HAP-1 (cell line): ENCODE data around the gene SEZ6L2.
"Not testable (repeated sequence)": the region's sequence is repeated elsewhere in the genome, so short reads cannot be mapped to it uniquely, and the experiment has no call there.

ENCODE experiments used
- DNase-seq, 2 experiments: peaks; one replicate each; pipeline ENCODE4 v3.0.0-alpha.2; 2016 to 2020; ENCODE audit warnings: low spot score in 2 of 2
- H3K27me3 ChIP-seq: fragments of 250-450 bp; sonication (Bioruptor Pico); 2 replicates; pipeline ENCODE4 v1.5.1; 2020; ENCODE audit warnings: low read depth, mild to moderate bottlenecking, moderate library complexity
- H3K36me3 ChIP-seq: fragments of 250-450 bp; sonication (Bioruptor Pico); replicated peaks from 2 replicates; pipeline ENCODE4 v1.5.1; 2020; ENCODE audit warnings: mild to moderate bottlenecking
- H3K4me1 ChIP-seq: fragments of 250-450 bp; sonication (Bioruptor Pico); 2 replicates; pipeline ENCODE4 v1.5.1; 2020; ENCODE audit warnings: mild to moderate bottlenecking
- H3K4me3 ChIP-seq: fragments of 250-450 bp; sonication (Bioruptor Pico); 2 replicates; pipeline ENCODE4 v1.5.1; 2020; ENCODE audit warnings: mild to moderate bottlenecking, moderate library complexity
- H3K9me3 ChIP-seq: fragments of 250-450 bp; sonication (Bioruptor Pico); 2 replicates; pipeline ENCODE4 v1.5.1; 2020; ENCODE audit warnings: mild to moderate bottlenecking, moderate library complexity
- in situ Hi-C: fragments of 300-500 bp; cut with MboI; formaldehyde crosslinking; loops from 3 replicates; pipeline ENCODE4 v1.14.3; 2020; ENCODE audit warnings: low sequenced_read_pairs, inconsistent platforms, mixed read lengths

Gene SEZ6L2

DNA sequence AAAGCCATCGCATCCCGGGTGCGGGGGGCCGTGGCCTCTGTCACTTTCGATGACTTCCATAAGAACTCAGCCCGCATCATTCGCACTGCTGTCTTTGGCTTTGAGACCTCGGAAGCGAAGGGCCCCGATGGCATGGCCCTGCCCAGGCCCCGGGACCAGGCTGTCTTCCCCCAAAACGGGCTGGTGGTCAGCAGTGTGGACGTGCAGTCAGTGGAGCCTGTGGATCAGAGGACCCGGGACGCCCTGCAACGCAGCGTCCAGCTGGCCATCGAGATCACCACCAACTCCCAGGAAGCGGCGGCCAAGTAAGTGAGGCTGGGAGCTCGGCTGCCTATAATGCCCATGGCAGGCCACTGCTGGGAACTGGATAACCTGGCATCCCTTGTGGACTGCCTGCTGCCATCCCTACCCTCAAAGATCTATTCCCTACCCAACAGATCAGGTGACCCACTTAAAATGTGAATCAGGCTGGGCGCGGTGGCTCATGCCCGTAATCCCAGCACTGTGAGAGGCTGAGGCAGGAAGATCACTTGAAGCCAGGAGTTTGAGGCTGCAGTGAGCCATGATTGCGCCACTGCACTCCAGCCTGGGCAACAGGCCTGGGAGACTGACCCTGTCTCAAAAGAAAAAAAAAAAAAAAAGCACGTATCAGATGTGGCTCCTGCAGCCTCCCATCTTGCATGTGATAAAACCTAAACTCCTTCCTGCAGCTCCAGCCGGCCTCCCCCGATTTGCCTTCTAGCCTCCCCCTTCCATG is 54.6 kb downstream of the SEZ6L2 start:
- Histone ChIP-seq H3K27me3 (no peaks in the 10 kb centered on the region), H3K9me3 (no peaks in the 10 kb centered on the region), H3K4me1 (no peaks in the 10 kb centered on the region), H3K36me3 (no peaks in the 10 kb centered on the region), H3K4me3 (no peak overlapping the region)
- in situ Hi-C loops: no loop called here
- DNase-seq: no peak

DNA sequence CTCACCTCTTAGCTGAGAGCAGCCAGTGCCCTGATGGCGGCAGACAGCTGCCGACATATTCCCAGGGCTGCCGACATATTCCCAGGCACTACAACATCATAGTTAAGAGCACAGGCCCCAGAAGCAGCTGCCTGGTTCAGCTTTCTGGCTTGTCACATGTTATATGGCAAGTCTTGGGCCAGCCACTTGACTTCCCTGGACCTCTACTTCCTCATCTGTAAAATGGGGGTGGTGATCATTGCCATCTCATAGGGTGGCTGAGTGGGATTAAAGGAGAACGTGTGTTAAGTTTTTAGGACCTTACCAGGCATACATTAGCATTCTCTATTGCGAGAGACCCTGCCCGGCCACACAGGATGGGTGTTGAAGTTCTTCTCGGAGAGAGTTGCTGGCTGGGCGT is 55.4 kb downstream of the SEZ6L2 start:
- no peaks in the 10 kb centered on the region for H3K9me3 ChIP-seq
- in situ Hi-C loops: no loop called here

DNA sequence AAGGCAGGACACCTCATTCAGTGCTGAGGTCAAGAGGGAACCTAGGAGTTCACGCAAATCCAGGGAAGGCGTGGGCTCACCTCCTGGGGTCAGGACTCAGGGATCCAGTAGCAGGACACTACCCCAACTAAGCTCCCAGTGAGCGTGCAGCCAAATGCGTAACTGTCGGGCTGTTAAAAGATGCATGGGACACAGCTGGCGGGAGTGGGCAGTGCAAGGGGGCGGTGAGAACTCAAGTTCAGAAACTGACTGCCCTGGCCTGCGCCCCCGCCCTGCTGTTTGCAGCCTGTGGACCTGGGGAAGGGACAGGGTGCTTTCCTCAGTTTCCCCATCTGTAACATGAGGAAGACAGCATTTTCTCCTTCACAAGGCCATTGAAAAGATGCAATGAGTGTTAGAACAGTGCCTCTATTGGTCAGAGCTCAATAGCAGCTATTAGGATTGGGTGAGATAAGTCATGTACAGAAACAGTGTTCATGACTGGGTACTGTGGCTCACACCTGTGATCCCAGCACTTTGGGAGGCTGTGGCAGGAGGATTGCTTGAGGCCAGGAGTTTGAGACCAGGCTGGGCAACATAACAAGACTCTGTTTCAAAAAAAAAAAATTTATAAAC is 56.5 kb downstream of the SEZ6L2 start:
- Histone ChIP-seq H3K27me3 (no peaks in the 10 kb centered on the region), H3K9me3 (no peaks in the 10 kb centered on the region), H3K36me3 (no peaks in the 10 kb centered on the region), H3K4me3 (no peak overlapping the region), H3K4me1 (no peaks in the 10 kb centered on the region)
- no peak for DNase-seq
- in situ Hi-C loops: no loop called here

More for the DNA sequence above, 55.4 kb downstream of the SEZ6L2 start:
- H3K4me1 ChIP-seq: no peaks in the 10 kb centered on the region
- no peaks in the 10 kb centered on the region for H3K36me3 ChIP-seq
- no peak for DNase-seq
- no peak overlapping the region for H3K4me3 ChIP-seq
- no peaks in the 10 kb centered on the region for H3K27me3 ChIP-seq

DNA sequence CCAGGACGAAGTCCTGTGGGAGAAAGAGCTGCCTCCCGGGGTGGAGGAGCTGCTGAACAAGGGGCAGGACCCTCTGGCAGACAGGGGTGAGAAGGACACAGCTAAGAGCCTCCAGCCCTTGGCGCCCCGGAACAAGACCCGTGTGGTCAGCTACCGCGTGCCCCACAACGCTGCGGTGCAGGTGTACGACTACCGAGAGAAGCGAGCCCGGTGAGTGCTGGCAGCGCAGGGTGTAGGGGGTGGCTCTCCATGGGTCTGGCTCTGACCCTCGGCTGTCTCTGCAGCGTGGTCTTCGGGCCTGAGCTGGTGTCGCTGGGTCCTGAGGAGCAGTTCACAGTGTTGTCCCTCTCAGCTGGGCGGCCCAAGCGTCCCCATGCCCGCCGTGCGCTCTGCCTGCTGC is 57.7 kb downstream of the SEZ6L2 start:
- H3K36me3 ChIP-seq: no peaks in the 10 kb centered on the region
- no peak overlapping the region for H3K4me3 ChIP-seq
- DNase-seq: no peak
- H3K4me1 ChIP-seq: no peaks in the 10 kb centered on the region
- no peaks in the 10 kb centered on the region for H3K27me3 ChIP-seq
- in situ Hi-C loops: no loop called here
- no peaks in the 10 kb centered on the region for H3K9me3 ChIP-seq

DNA sequence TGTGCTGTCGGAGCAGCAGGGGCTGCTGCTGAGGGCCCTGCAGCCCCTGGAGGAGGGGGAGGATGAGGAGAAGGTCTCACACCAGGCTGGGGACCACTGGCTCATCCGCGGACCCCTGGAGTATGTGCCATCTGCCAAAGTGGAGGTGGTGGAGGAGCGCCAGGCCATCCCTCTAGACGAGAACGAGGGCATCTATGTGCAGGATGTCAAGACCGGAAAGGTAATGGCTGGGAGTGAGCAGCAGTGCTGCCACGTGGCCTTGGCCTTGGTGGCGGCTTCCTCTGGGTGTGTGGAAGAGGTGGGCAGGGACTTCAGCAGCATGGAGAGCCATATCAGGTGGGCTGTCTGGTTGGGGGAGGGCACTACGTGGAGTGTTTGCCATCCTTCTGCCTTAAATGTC is 59.1 kb downstream of the SEZ6L2 start:
- Histone ChIP-seq H3K4me1 (no peaks in the 10 kb centered on the region), H3K9me3 (no peaks in the 10 kb centered on the region), H3K4me3 (no peak overlapping the region), H3K27me3 (no peaks in the 10 kb centered on the region), H3K36me3 (no peaks in the 10 kb centered on the region)
- in situ Hi-C loops: no loop called here
- DNase-seq: no peak

DNA sequence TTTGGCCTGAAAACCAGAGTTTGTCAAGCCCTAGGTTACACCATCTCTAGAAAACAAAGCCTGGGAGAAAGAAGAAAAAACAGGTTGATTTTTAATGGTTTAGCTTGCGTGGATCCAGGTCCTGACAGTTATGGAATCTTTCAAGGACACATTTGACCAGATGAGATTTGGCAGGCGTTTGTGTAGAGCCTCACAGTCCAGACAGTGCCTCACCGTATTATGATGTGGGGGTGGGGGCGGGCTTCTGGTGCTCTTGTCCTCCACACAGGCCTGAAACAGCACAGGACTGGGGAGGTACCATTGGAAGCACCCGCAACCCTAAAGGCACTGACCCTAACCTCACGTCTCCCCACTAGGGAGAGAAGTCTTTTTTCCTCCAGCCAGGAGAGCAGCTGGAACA is 59.5 kb downstream of the SEZ6L2 start:
- H3K9me3 ChIP-seq: no peaks in the 10 kb centered on the region
- H3K4me1 ChIP-seq: no peaks in the 10 kb centered on the region
- in situ Hi-C loops: no loop called here
- no peaks in the 10 kb centered on the region for H3K27me3 ChIP-seq
- no peaks in the 10 kb centered on the region for H3K36me3 ChIP-seq
- DNase-seq: no peak
- no peak overlapping the region for H3K4me3 ChIP-seq

DNA sequence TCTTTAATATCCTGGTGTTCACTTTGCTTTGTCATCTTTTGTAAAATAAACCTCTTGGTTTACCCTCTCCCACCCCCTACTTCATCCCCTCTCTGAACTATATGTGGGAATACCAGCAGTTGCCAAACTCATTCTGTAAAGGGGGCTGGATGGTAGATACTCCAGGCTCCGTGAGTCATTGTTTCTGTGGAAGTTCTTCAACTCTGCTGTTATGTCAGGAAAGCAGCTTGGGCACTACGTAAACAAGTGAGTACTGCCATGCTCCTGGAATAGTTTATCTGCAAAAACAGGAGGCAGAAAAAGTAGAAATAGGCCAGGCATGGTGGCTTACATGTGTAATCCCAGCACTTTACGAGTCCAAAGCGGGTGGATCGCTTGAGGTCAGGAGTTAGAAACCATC is 61.5 kb downstream of the SEZ6L2 start:
- no peak overlapping the region for H3K4me3 ChIP-seq
- H3K36me3 ChIP-seq: no peaks in the 10 kb centered on the region
- no peak for DNase-seq
- no peaks in the 10 kb centered on the region for H3K4me1 ChIP-seq
- in situ Hi-C loops: no loop called here
- H3K9me3 ChIP-seq: no peaks in the 10 kb centered on the region
- H3K27me3 ChIP-seq: no peaks in the 10 kb centered on the region

DNA sequence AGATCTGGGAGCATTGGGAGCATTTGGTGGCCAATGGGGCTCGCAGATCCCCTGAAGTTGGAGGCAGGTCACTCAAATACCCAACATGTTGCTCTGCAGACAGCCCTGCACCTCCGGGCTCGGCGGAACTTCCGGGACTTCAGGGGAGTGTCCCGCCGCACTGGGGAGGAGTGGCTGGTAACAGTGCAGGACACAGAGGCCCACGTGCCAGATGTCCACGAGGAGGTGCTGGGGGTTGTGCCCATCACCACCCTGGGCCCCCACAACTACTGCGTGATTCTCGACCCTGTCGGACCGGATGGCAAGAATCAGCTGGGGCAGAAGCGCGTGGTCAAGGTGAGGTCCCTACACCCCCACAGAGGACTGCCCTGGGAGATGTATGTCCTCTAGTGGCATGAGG is 62.7 kb downstream of the SEZ6L2 start:
- no peak for DNase-seq
- Histone ChIP-seq H3K4me1 (no peaks in the 10 kb centered on the region), H3K27me3 (no peaks in the 10 kb centered on the region), H3K36me3 (no peaks in the 10 kb centered on the region), H3K4me3 (no peak overlapping the region), H3K9me3 (no peaks in the 10 kb centered on the region)
- in situ Hi-C loops: no loop called here

DNA sequence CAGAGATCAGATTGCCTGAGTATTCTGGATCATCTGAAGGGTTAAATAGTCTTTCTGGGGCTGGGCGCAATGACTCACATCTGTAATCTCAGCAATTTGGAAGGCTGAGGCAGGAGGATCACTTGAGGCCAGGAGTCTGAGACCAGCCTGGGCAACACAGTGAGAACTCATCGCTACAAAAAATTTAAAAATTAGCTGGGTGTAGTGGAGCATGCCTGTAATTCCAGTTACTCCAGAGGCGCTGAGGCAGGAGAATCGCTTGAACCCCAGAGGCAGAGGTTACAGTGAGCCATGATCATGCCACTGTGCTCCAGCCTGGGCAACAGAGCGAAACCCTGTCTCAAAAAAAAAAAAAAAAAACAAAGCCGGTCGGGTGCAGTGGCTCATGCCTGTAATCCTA is 63.4 kb downstream of the SEZ6L2 start:
- Histone ChIP-seq H3K9me3 (no peaks in the 10 kb centered on the region), H3K36me3 (no peaks in the 10 kb centered on the region), H3K27me3 (no peaks in the 10 kb centered on the region), H3K4me3 (no peak overlapping the region), H3K4me1 (no peaks in the 10 kb centered on the region)
- no peak for DNase-seq
- in situ Hi-C loops: no loop called here

DNA sequence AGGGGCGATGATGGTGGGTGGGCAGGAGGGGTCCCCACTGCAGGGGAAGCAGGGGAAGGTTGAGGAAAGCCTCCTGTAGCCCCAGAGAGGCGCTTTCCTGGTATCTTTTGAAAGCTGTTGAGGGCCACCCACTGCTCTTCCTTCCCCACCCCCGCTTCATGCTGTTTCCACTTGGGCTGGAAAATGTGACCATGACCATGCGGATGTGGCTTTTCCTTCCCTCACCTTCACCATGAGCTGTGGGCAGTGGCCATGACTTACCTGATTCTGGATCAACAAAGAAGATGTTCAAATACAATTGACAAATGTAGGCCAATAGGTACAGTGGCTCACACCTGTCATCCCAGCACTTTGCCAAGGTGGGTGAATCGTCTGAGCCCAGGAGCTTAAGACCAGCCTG is 65.3 kb downstream of the SEZ6L2 start:
- Histone ChIP-seq H3K27me3 (no peaks in the 10 kb centered on the region), H3K36me3 (no peaks in the 10 kb centered on the region), H3K4me3 (no peak overlapping the region), H3K9me3 (no peaks in the 10 kb centered on the region), H3K4me1 (0 out of 2 replicates have a peak, but pooled peaks cover 2% of the 10 kb centered on the region)
- no peak for DNase-seq
- in situ Hi-C loops: no loop called here

DNA sequence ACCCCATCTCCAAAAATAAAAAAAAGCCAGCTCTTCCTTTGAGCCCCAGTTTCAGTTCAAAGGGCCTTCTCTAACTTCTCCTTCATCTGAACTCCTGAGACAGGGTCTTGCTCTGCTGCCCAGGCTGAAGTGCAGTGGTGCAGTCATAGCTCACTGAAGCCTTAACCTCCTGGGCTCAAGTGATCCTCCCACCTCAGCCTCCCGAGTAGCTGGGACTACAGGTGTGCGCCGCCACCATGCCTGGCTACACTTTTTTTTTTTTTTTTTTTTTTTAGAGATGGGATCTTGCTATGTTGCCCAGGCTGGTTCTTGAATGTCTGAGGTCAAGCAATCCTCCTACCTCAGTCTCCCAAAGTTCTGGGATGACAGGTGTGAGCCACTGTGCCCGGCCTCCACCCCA is 66.1 kb downstream of the SEZ6L2 start:
- DNase-seq, H3K9me3 ChIP-seq, H3K27me3 ChIP-seq, H3K4me3 ChIP-seq, H3K36me3 ChIP-seq, in situ Hi-C loops, H3K4me1 ChIP-seq: not testable (repeated sequence)

DNA sequence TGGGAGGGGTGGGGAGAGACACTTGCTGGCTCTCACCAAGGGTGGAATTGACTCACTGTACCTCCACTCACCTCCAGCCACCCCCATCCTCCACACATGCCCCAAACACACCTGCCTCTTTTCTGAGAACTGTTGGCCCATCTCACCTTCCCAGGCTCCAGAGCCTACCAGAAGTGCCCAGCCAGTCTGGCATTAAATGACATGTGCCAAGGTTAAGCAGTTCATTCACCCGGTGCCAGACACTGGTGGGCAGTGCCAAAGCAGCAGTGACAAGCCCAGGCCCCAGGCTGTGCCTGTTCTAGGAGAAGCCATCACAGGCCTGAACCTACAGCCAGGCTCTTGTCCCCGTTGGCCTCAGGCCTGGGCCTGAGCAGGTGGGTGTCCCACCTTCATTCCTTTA is 67.9 kb downstream of the SEZ6L2 start:
- no peaks in the 10 kb centered on the region for H3K36me3 ChIP-seq
- H3K4me1 ChIP-seq: 0 out of 2 replicates have a peak, but pooled peaks cover 2% of the 10 kb centered on the region
- H3K4me3 ChIP-seq: no peak overlapping the region
- no peaks in the 10 kb centered on the region for H3K27me3 ChIP-seq
- in situ Hi-C loops: no loop called here
- no peaks in the 10 kb centered on the region for H3K9me3 ChIP-seq
- no peak for DNase-seq

DNA sequence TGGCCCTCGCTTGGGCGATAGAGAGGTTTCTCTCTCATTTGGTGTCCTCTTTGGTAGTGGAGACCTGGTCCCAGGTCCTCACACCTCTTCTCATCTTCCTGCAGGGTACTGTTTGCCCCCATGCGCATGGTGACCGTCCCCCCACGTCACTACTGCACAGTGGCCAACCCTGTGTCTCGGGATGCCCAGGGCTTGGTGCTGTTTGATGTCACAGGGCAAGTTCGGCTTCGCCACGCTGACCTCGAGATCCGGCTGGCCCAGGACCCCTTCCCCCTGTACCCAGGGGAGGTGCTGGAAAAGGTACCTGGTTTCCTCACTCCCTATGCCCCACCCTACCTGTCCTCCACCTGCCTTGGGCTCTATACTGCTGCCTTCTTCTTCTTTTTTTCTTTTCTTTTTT is 68.6 kb downstream of the SEZ6L2 start:
- no peaks in the 10 kb centered on the region for H3K36me3 ChIP-seq
- in situ Hi-C loops: no loop called here
- H3K9me3 ChIP-seq: no peaks in the 10 kb centered on the region
- DNase-seq: no peak
- no peaks in the 10 kb centered on the region for H3K27me3 ChIP-seq
- 0 out of 2 replicates have a peak, but pooled peaks cover 2% of the 10 kb centered on the region for H3K4me1 ChIP-seq
- H3K4me3 ChIP-seq: no peak overlapping the region

DNA sequence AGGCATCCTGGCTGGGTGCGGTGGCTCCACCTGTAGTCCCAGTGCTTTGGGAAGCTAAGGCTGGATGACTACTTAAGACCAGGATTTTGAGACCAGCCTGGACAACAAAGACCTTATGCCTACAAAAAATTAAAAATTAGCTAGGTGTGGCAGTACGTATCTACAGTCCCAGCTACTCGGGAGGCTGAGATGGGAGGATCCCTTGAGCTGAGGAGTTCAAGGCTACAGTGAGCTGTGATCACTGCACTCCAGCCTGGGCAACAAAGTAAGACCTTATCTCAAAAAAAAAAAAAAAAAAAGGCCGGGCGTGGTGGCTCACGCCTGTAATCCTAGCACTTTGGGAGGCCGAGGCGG is 73.0 kb downstream of the SEZ6L2 start:
- Histone ChIP-seq H3K36me3 (no peaks in the 10 kb centered on the region; the same call in 1 of the 2 replicates), H3K4me1 (0 out of 2 replicates have a peak, but pooled peaks cover 2% of the 10 kb centered on the region), H3K9me3 (no peaks in the 10 kb centered on the region), H3K27me3 (no peaks in the 10 kb centered on the region), H3K4me3 (no peak overlapping the region)
- in situ Hi-C loops: no loop called here
- no peak for DNase-seq
